ENCODE results near the gene MGARP. TPM values are rescaled to one million over a fixed set of nuclear protein-coding genes. Genes with fewer than 3 reads are reported as not detected.

Gene MGARP
- total and polyA plus RNA-seq, 9 of the 15 experiments (the other 6 are each of a cell fraction or from before 2014, with no cell fraction given): 0.11 to 0.45 (median 0.23) TPM; not detected in 4

DNA sequence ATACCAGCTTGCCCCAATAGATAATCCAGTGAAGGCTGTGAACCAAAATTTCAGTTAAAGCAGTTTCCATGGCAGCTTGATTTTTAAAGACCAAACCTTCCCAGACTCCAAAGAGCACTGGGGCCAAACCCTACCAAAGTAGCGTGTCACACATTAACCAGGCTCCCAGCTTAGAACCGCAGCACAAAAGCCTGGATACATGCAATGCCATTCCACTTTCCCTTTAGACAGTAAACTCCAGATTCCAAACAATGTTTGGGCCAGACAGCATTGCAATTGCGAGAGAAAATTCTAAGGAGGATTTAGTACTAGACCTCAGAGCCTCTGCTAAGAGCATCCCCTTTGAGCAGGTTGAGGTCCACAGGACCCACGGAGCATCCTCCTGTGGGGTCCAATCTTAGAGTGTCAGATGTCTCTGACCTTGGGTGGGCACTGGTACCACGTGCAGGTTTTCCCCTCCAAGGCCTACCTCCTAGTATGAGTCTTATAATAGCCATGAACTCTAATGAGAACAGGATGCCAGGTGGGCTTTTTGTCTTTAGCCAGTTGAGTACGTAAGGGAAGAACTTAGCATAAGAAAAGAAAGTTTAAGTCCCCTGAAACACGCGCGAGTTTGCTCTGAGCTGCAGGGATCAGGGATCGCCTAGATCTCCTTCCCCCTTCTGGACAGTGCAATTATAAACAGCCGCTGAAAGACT is 38.8 kb downstream of the MGARP start:
- no peak overlapping the region for H3K9ac ChIP-seq (ENCODE audit: insufficient read depth in 1 of 2, low read depth in 2 of 2, low read length in 2 of 2)
- no peaks in the 10 kb centered on the region for H3K27me3 ChIP-seq (ENCODE audit: control insufficient read depth in 2 of 2, insufficient read depth in 2 of 2, low read length in 2 of 2)
- no peaks in the 10 kb centered on the region for H3K36me3 ChIP-seq (ENCODE audit: control insufficient read depth, insufficient read depth, low read length)
- H3K4me2 ChIP-seq (ENCODE audit: insufficient read depth, low read length): no peak overlapping the region
- intact Hi-C loops (cut with micrococcal nuclease) (no loop called here), in situ Hi-C loops (cut with MboI) (no loop called here)
- FAIRE-seq (no peak), DNase-seq (ENCODE audit: extremely low read depth in 1 of 4, low spot score in 3 of 4) (no peak), ATAC-seq (no peak)
- no peak overlapping the region for H3K4me3 ChIP-seq
- CTCF ChIA-PET (ENCODE audit: low intra/inter-chr PET ratio): no interaction called here
- H4K20me1 ChIP-seq (replicated peaks; ENCODE audit: control insufficient read depth, insufficient read depth, low read length): no peaks in the 10 kb centered on the region
- POLR2A ChIA-PET: interaction anchor here (1.1 kb wide), 1 partner anchor 27 kb away, joined by 3 read pairs; no protein-coding TSS in a partner anchor
- no peaks in the 10 kb centered on the region for H3K79me2 ChIP-seq (ENCODE audit: control insufficient read depth, insufficient read depth, low read length)
- no TSS peak for BruUV-seq (replicated peaks)
- H3K27ac ChIP-seq (ENCODE audit: extremely low read depth, low read depth, low read length): no peak overlapping the region
- no peak for TF ChIP-seq RBFOX2 (IDR thresholded peaks at IDR 0.05; ENCODE audit: low read depth, low read length)
- no peak for TF ChIP-seq TAF7 (tag; IDR thresholded peaks at IDR 0.05)
- TF ChIP-seq, protein P1, sequence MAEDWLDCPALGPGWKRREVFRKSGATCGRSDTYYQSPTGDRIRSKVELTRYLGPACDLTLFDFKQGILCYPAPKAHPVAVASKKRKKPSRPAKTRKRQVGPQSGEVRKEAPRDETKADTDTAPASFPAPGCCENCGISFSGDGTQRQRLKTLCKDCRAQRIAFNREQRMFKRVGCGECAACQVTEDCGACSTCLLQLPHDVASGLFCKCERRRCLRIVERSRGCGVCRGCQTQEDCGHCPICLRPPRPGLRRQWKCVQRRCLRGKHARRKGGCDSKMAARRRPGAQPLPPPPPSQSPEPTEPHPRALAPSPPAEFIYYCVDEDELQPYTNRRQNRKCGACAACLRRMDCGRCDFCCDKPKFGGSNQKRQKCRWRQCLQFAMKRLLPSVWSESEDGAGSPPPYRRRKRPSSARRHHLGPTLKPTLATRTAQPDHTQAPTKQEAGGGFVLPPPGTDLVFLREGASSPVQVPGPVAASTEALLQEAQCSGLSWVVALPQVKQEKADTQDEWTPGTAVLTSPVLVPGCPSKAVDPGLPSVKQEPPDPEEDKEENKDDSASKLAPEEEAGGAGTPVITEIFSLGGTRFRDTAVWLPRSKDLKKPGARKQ (CRISPR knock-in tag; IDR thresholded peaks at IDR 0.05): no peak
- no peak for TF ChIP-seq EP300 (IDR thresholded peaks at IDR 0.05; ENCODE audit: low read length)
- no peak for TF ChIP-seq ZNF785 (CRISPR knock-in tag; IDR thresholded peaks at IDR 0.05)
- 63% methylated on average over 10 of the region's 11 CpGs for WGBS (ENCODE audit: insufficient coverage, low coverage, missing lambda C conversion rate)
- no peaks in the 10 kb centered on the region; a peak in 2 of 5 replicates for H3K4me1 ChIP-seq (replicated peaks in 1 of 2; ENCODE audit: control insufficient read depth in 2 of 2, insufficient read depth in 2 of 2, low read length in 2 of 2)
- no peak overlapping the region for H2AFZ ChIP-seq (ENCODE audit: low read depth, low read length)
- H3K9me3 ChIP-seq (replicated peaks; ENCODE audit: control insufficient read depth, insufficient read depth, low read depth, low read length): peaks cover 2% of the 10 kb centered on the region; the same call in 1 of the 2 replicates
- H3K9me1 ChIP-seq (ENCODE audit: control insufficient read depth, insufficient read depth, low read length): no peaks in the 10 kb centered on the region

Measured in K562 (cell line).